Skeletal muscle cell (primary cell): ENCODE results near the gene STRBP.
"Not testable (repeated sequence)": the region's sequence is repeated elsewhere in the genome, so short reads cannot be mapped to it uniquely, and the experiment has no call there.

Source experiments
- DNase-seq: peaks from one replicate; pipeline ENCODE4 v3.0.0-alpha.2; 2010; ENCODE audit warnings: low read depth
- H3K4me3 ChIP-seq: 2 replicates; pipeline ENCODE4 v1.5.1; 2011; ENCODE audit warnings: low read depth, mild to moderate bottlenecking, control low read depth, low read length, moderate library complexity

Gene STRBP

GRCh38 chr9:123257276-123257675 is 11.1 kb downstream of the STRBP start:
- H3K4me3 ChIP-seq: no peak overlapping the region
- DNase-seq: no peak

- no peak for DNase-seq
- no peak overlapping the region for H3K4me3 ChIP-seq
These were observed 12.7 kb downstream of the STRBP start for GRCh38 chr9:123255718-123256117.

- DNase-seq: no peak
- no peak overlapping the region for H3K4me3 ChIP-seq
These were observed 15.2 kb downstream of the STRBP start for GRCh38 chr9:123253204-123253603.

GRCh38 chr9:123251741-123252140 is 16.6 kb downstream of the STRBP start:
- no peak for DNase-seq
- no peak overlapping the region for H3K4me3 ChIP-seq

- H3K4me3 ChIP-seq: no peak overlapping the region
- no peak for DNase-seq
These were observed 17.1 kb downstream of the STRBP start for GRCh38 chr9:123251324-123251723.

GRCh38 chr9:123250504-123250903 is 17.9 kb downstream of the STRBP start:
- no peak overlapping the region for H3K4me3 ChIP-seq
- DNase-seq: no peak

- H3K4me3 ChIP-seq, DNase-seq: not testable (repeated sequence)
These were observed 19.2 kb downstream of the STRBP start for GRCh38 chr9:123249162-123249561.

GRCh38 chr9:123248630-123249029 is 19.8 kb downstream of the STRBP start:
- DNase-seq: no peak
- H3K4me3 ChIP-seq: no peak overlapping the region

GRCh38 chr9:123246534-123246933 is 21.9 kb downstream of the STRBP start:
- H3K4me3 ChIP-seq: no peak overlapping the region
- no peak for DNase-seq

GRCh38 chr9:123239726-123240125 is 28.7 kb downstream of the STRBP start:
- DNase-seq: no peak
- H3K4me3 ChIP-seq: no peak overlapping the region

GRCh38 chr9:123238365-123238764 is 30.0 kb downstream of the STRBP start:
- no peak for DNase-seq
- H3K4me3 ChIP-seq: no peak overlapping the region

- no peak overlapping the region for H3K4me3 ChIP-seq
- no peak for DNase-seq
These were observed 31.2 kb downstream of the STRBP start for GRCh38 chr9:123237220-123237619.

- DNase-seq: no peak
- H3K4me3 ChIP-seq: no peak overlapping the region
These were observed 32.9 kb downstream of the STRBP start for GRCh38 chr9:123235448-123235847.

GRCh38 chr9:123234853-123235252 is 33.5 kb downstream of the STRBP start:
- H3K4me3 ChIP-seq: no peak overlapping the region
- DNase-seq: no peak

- no peak overlapping the region for H3K4me3 ChIP-seq
- DNase-seq: no peak
These were observed 36.1 kb downstream of the STRBP start for GRCh38 chr9:123232332-123232731.

- no peak for DNase-seq
- no peak overlapping the region for H3K4me3 ChIP-seq
These were observed 37.0 kb downstream of the STRBP start for GRCh38 chr9:123231421-123231820.

- no peak overlapping the region for H3K4me3 ChIP-seq
- no peak for DNase-seq
These were observed 39.4 kb downstream of the STRBP start for GRCh38 chr9:123228967-123229366.

- DNase-seq: no peak
- H3K4me3 ChIP-seq: no peak overlapping the region
These were observed 42.4 kb downstream of the STRBP start for GRCh38 chr9:123225995-123226394.

- peak; percentile 15 for DNase-seq
These were observed 43.0 kb downstream of the STRBP start for GRCh38 chr9:123225374-123225813.

GRCh38 chr9:123220127-123220526 is 48.3 kb downstream of the STRBP start:
- DNase-seq: no peak
- H3K4me3 ChIP-seq: no peak overlapping the region

More at GRCh38 chr9:123225374-123225813, 43.0 kb downstream of the STRBP start:
- H3K4me3 ChIP-seq: no peak overlapping the region

- H3K4me3 ChIP-seq: no peak overlapping the region
- no peak for DNase-seq
These were observed 49.6 kb downstream of the STRBP start for GRCh38 chr9:123218831-123219230.

GRCh38 chr9:123217128-123217654 is 51.2 kb downstream of the STRBP start:
- peak; percentile 9 for DNase-seq
- no peak overlapping the region for H3K4me3 ChIP-seq
